ENCODE data around the gene RFC2. TPM values are rescaled to one million over a fixed set of nuclear protein-coding genes. Genes with fewer than 3 reads are reported as not detected.
A peak's percentile ranks its signal among the peaks of the same experiment; 100 is the strongest.
"Not testable (repeated sequence)": the region's sequence is repeated elsewhere in the genome, so short reads cannot be mapped to it uniquely, and the experiment has no call there.

Gene RFC2
- total RNA-seq, 1 experiment from 2014 or later: 75.6 TPM

GRCh38 chr7:74252893-74253292 is 1.3 kb downstream of the RFC2 start:
- H3K27me3 Mint-ChIP-seq (ENCODE audit: insufficient read depth, unreplicated experiment): no peaks in the 10 kb centered on the region
- no peak for TF ChIP-seq CTCF (IDR thresholded peaks at IDR 0.05; ENCODE audit: insufficient read depth in 1 of 2, low read depth in 1 of 2, low read length in 1 of 2, severe bottlenecking in 1 of 2, unreplicated experiment in 1 of 2)
- POLR2A ChIA-PET: interaction anchor here (0.6 kb wide), 1 partner anchor 141 kb away, joined by 3 read pairs; no protein-coding TSS in a partner anchor

GRCh38 chr7:74249058-74249457 is 5.1 kb downstream of the RFC2 start:
- peak; percentile 76 to 82 for DNase-seq
- POLR2A ChIA-PET; H3K27ac Mint-ChIP-seq (ENCODE audit: unreplicated experiment); H3K4me1 ChIP-seq; H3K9me3 ChIP-seq; H3K36me3 ChIP-seq (ENCODE audit: control insufficient read depth, insufficient read depth, low read length); BruUV-seq (replicated peaks); H3K9me3 Mint-ChIP-seq (ENCODE audit: unreplicated experiment); H3K4me3 ChIP-seq (ENCODE audit: low read depth, low read length); H3K4me1 Mint-ChIP-seq (ENCODE audit: low read depth, unreplicated experiment); H3K27me3 Mint-ChIP-seq (ENCODE audit: insufficient read depth, unreplicated experiment); H3K27me3 ChIP-seq (replicated peaks; ENCODE audit: control insufficient read depth, insufficient read depth, low read length); H3K4me3 Mint-ChIP-seq (ENCODE audit: unreplicated experiment): not testable (repeated sequence)
- intact Hi-C loops (cut with micrococcal nuclease; ENCODE audit: unreplicated experiment): loop anchor here (1.0 kb wide), 1 partner anchor 28 kb away; no protein-coding TSS in a partner anchor
- peaks cover 84% of the 10 kb centered on the region for H3K36me3 Mint-ChIP-seq (ENCODE audit: insufficient read depth, unreplicated experiment)
- CTCF ChIA-PET: interaction anchor here (1.6 kb wide), 1 partner anchor 42 kb away, joined by 6 read pairs; no protein-coding TSS in a partner anchor

More at GRCh38 chr7:74252893-74253292, 1.3 kb downstream of the RFC2 start:
- DNase-seq: no peak
- Histone ChIP-seq H3K27me3 (replicated peaks; ENCODE audit: control insufficient read depth, insufficient read depth, low read length) (no peaks in the 10 kb centered on the region), H3K36me3 (ENCODE audit: control insufficient read depth, insufficient read depth, low read length) (peaks cover 5% of the 10 kb centered on the region; the same call in 1 of the 2 replicates), H3K4me1 (peaks cover 13% of the 10 kb centered on the region; the same call in 1 of the 2 replicates), H3K9me3 (no peaks in the 10 kb centered on the region), H3K4me3 (ENCODE audit: low read depth, low read length) (no peak overlapping the region)
- Mint-ChIP-seq H3K9me3 (ENCODE audit: unreplicated experiment) (no peaks in the 10 kb centered on the region), H3K4me1 (ENCODE audit: low read depth, unreplicated experiment) (peaks cover 7% of the 10 kb centered on the region), H3K36me3 (ENCODE audit: insufficient read depth, unreplicated experiment) (peaks cover 58% of the 10 kb centered on the region), H3K4me3 (ENCODE audit: unreplicated experiment) (peak overlapping the region; percentile 97), H3K27ac (ENCODE audit: unreplicated experiment) (peak overlapping the region; percentile 97)
- intact Hi-C loops (cut with micrococcal nuclease; ENCODE audit: unreplicated experiment): no loop called here
- no TSS peak for BruUV-seq (replicated peaks)
- CTCF ChIA-PET: no interaction called here

- CTCF ChIA-PET: no interaction called here
- Mint-ChIP-seq H3K4me1 (ENCODE audit: low read depth, unreplicated experiment) (peaks cover 7% of the 10 kb centered on the region), H3K27me3 (ENCODE audit: insufficient read depth, unreplicated experiment) (no peaks in the 10 kb centered on the region), H3K27ac (ENCODE audit: unreplicated experiment) (no peak overlapping the region), H3K4me3 (ENCODE audit: unreplicated experiment) (no peak overlapping the region), H3K36me3 (ENCODE audit: insufficient read depth, unreplicated experiment) (peaks cover 85% of the 10 kb centered on the region), H3K9me3 (ENCODE audit: unreplicated experiment) (no peaks in the 10 kb centered on the region)
- no TSS peak for BruUV-seq (replicated peaks)
- no peak for DNase-seq
- no peak overlapping the region for H3K4me3 ChIP-seq (ENCODE audit: low read depth, low read length)
- H3K36me3 ChIP-seq (ENCODE audit: control insufficient read depth, insufficient read depth, low read length): peaks cover 5% of the 10 kb centered on the region
- no peaks in the 10 kb centered on the region for H3K27me3 ChIP-seq (replicated peaks; ENCODE audit: control insufficient read depth, insufficient read depth, low read length)
- no peak for TF ChIP-seq CTCF (IDR thresholded peaks at IDR 0.05; ENCODE audit: insufficient read depth in 1 of 2, low read depth in 1 of 2, low read length in 1 of 2, severe bottlenecking in 1 of 2, unreplicated experiment in 1 of 2)
- peaks cover 8% of the 10 kb centered on the region; the same call in 1 of the 2 replicates for H3K4me1 ChIP-seq
- no peaks in the 10 kb centered on the region for H3K9me3 ChIP-seq
- POLR2A ChIA-PET: no interaction called here
- intact Hi-C loops (cut with micrococcal nuclease; ENCODE audit: unreplicated experiment): no loop called here
These were observed 6.0 kb downstream of the RFC2 start for GRCh38 chr7:74248156-74248555.
